HS-5 (cell line): ENCODE data around the gene HEATR5B.
A peak's percentile ranks its signal among the peaks of the same experiment; 100 is the strongest.

Source experiments
- DNase-seq: peaks from one replicate; pipeline ENCODE4 v3.0.0-alpha.2; 2012; ENCODE audit warnings: low read depth

The HEATR5B gene

DNA sequence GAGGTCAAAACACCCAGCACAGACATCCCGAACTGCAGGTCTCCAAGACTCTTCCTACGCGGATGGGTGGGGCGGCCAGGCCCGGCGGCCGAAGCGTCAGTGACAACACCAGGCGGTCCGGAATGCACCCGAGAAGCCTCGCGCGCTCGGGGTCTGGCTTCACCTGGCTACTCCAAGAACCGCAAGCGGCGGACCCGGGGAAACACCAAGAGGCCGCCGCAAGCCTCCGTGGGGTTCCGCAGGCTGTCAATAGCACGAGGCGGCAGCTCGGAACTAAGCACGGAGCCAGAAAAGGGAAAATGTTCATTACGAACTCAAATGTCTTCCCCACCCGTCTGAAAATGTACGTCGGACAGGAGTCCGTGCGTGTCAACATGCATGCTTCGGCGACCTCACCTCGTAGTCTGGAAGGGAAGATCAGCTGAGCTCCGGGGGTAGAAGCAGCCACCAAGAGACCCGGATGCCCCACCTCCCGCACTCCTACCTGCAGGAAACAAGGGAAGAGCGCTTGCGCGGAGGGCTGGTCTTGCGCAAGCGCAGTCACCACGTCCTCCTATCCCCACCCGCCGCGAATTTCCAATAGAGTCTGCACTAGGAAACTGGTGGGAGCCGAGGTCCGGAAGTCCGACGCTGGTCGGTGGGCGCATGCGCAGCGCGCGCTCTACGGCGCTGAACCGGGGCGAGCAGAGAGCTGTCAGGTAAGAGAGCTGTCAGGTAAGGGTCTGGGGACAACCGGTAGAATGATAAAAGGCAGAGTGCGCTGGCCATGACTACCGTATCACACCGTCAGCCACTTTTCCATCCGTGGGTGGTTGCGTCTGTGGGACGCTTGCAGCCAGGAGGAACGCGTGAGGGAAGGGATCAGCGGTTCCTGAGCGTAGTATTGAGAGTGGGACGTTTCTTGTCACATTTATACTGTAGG, at the start of gene HEATR5B, which contains the start of gene GPATCH11:
TSS of gene HEATR5B (minus strand) at position 500 of the 922 bp plus-strand sequence. CDS start 958 bp downstream, outside the sequence.
TSS of gene GPATCH11 (plus strand) at position 646 of the 922 bp plus-strand sequence. CDS start 3,864 bp downstream, outside the sequence.
- peak; percentile 81 for DNase-seq

- DNase-seq = no peak
These were observed 48.7 kb upstream of the HEATR5B start for GRCh38 chr2:37132914-37133313.

DNA sequence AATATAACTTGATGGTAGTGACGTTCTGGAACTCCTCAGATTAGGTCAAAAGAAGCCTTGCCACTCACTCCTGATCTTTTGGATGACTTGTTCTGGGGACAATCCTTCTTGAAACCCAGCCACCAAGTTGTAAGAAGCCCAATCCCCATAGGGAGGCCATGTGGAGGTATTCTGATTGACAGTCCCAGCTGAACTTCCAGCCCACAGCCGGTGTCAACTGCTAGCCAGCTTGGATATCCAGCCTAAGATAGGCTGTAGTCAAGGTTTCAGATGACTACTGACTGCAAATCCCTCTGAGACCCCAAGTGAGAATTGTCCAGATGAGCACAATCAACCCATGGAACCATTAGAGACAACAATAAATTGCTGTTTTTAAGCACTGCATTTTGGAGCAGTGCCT, 41.2 kb upstream of the HEATR5B start:
- DNase-seq = no peak

GRCh38 chr2:37119157-37119556, 35.0 kb upstream of the HEATR5B start:
- DNase-seq = no peak

DNA sequence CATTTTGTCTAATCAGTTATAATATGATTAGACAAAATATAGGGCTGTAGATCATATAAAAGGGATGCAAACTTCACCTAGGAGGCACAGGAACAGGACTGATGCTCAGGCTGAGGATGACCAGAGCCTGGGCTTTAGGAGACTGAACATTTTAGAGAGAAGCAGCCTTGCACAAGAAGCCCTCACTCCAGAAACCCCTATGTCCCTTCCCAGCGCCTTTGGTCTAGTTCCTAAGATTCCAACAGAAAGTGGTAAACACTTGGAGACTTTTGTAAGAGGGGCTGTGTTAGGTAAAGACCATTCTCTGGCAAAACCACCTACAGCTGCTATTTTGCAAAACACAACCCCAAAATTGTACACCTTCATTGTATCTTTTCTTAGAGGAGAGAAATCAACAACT, 33.4 kb upstream of the HEATR5B start:
- DNase-seq = no peak

DNA sequence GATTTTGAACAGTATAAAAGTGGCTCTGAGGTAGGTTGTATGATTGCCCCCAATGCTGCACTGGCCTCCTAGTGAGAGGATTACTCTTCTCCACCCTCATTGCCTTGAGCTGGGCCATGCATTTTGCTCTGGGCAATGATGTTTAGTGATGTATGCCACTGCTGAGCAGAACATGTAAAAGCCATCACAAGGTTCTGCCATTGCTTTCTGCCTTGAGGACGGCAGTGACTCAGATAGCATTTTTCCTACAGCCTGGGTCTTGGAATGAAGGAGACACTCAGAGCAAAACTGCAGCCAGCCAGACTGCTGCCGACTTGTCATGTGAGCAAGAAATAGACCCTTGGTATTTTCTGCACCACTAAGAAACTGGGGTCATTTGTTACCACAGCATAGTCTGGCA, 27.8 kb upstream of the HEATR5B start:
- DNase-seq = no peak

DNA sequence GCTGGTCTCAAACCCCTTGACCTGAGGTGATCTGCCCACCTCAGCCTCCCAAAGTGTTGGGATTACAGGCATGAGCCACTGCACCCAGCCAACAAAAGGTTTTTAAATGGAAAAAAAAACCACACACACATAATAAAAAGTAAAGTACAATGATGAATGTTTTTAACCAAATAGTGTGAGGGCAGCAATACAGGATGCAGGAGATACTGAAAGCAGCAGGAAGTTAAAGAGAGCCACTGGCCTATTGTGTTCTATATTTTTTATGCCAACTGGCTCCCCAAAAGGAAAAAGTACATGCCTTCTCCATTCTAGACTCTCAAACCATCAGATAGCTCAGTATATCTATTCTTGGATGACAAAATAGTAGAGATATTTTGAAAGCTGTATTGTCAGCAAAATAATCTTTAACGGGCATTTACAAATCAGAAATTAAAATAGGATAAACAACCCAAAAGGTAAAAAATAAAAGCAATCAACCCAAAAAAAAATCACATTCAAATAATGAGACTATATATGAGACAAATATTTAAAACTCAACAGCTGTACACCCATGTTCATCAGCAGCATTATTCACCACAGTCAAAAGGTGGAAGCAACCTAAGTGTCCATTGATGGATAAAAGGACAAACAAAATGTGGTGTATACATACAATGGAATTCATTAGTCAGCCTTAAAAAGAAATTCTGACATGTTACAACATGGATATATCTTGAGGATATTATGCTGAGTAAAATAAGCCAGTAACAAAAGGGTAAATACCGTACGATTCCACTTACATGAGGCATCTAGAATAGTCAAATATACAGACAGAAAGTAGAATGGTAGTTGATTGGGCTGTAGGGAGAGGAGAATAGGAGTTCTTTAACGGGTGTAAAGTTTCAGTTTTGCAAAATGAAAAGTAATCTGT, 26.4 kb upstream of the HEATR5B start:
- no peak for DNase-seq

DNA sequence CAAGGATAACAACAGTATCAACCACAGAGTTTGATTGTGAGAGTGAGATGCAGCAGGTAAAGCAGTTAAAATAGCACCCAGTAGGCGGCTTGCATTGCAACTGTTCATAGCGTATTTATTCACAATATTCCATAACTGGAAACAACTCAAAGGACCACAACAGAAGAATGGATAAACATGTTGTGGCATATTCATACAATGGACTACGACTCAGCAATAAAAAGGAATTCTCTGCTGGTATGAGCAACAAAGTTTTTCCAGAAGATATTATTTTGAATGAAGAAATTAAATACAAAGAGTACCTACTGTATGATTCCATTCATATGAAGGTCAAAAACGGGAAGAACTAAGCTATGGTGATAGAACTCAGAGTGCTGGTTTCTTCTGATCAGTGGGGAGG, 25.4 kb upstream of the HEATR5B start:
- DNase-seq = no peak

DNA sequence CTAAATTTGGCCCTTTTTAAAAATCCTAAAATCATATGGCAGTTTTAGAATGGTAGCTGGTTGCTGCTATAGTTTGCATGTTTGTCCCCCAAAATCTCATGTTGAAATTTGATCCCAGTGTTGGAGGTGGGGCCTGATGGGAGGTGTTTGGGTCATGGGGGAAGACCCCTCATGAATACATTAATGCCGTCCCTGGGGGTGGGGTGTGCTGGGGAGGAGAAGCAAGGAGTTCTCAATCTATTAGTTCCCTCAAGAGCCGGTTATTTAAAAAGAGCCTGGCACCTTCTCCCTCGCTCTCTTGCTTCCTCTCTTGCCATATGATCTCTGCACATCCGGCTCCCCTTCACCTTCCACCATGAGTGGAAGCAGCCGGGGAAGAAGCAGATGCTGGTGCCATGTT, 21.0 kb upstream of the HEATR5B start:
- no peak for DNase-seq

DNA sequence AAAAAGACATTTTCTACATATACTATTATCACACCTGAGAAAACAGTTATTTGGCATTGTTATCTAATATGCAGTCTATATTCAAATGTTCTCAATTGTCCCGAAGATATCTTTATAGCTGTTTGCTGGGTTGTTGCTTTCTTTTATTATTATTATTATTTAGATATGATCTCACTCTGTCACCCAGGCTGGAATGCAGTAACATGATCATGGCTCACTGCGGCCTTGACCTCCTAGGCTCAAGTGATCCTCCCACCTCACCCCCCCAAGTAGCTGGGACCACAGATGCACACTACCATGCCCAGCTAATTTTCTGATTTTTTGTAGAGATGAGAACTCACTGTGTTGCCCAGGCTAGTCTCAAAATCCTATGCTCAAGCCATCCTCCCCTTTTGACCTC, 20.0 kb upstream of the HEATR5B start:
- no peak for DNase-seq

GRCh38 chr2:37102588-37102987, 18.4 kb upstream of the HEATR5B start:
- no peak for DNase-seq

DNA sequence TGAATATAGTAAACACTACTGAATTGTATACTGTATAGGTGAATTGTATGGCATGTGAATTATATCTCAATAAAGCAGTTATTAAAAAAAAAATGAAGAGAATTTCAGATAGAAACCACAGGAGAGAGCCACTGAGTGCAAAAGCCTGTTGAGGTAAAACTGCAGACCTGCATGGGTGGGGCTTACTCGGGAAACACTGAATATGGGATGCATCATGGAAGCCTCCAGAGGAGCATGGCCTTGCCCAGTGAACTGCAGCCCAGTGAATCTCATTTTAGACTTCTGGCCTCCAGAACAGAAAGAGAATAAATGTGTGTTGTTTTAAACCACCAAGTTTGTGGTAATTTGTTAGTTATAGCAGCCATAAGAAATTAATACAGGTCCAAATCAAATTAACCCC, 15.9 kb upstream of the HEATR5B start:
- no peak for DNase-seq

- DNase-seq = no peak
These were observed 14.4 kb upstream of the HEATR5B start for GRCh38 chr2:37098416-37099118.

- DNase-seq = no peak
These were observed 12.4 kb upstream of the HEATR5B start for GRCh38 chr2:37096568-37096967.

DNA sequence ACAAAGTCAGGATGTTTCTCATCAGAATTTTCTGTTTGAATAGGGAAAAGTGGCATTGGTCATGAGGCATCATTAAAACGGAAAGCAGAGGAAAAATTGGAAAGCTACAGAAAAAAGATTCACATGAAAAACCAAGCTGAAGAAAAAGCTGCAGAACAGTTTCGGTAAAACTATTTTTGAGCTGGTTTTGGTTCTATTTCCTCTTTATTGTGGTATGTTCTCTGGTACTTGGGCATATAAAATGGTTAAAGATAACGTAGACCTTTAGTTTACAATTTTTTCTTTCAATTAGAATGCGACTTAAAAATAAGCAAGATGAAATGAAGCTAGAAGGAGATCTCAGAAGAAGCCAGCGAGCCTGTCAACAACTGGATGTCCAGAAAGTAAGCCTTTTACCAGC, 7.7 kb upstream of the HEATR5B start:
- no peak for DNase-seq

GRCh38 chr2:37090019-37090477, 5.9 kb upstream of the HEATR5B start:
- no peak for DNase-seq

- peak; percentile 61 for DNase-seq
These were observed 1.6 kb upstream of the HEATR5B start for GRCh38 chr2:37085731-37086147.

- no peak for DNase-seq
These were observed 625 bp upstream of the HEATR5B start for GRCh38 chr2:37084797-37085196.

DNA sequence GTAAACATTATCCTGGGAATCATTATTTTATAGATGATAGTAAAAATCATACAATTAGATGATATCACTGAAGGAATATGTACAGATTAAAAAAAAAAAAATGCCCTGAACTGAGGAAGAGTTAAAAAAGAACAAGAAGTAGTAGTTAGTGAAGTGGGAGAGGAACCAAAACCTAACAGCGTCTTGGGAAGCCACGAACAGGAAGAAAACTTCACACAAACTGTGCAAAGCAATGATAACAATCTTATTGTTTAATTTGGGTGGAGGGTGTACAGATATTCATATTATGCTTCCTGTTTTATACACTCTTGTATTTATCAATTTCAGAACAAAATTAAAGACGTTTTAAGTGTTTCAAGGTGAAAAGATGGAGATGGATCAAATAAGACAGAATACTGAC, 3.5 kb downstream of the HEATR5B start:
- no peak for DNase-seq

- no peak for DNase-seq
These were observed 3.9 kb downstream of the HEATR5B start for GRCh38 chr2:37080266-37080665.

DNA sequence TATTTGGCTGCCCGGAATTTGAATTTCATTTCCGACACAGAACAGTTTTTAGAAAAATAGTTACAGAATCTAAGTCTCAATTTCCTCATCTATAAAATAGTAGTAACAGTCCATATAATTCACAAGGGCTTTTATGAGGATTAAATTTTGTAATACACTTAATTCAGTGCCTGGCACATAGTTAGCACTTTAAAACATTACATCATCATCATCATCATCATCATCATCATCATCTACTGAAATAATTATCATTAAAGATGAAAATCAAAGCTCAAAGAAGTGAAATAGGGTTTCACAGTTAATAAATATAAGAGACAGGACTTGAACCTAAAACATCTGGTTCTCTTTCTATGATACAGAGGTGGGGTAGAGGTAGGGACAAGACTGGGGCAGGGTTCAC, 13.2 kb downstream of the HEATR5B start:
- DNase-seq = no peak

GRCh38 chr2:37068686-37069085, 15.5 kb downstream of the HEATR5B start:
- no peak for DNase-seq
